Loucy (cell line): ENCODE measurements around the gene SNRPF.

ENCODE experiments used
- EZH2phosphoT487 ChIP-seq: fragments of 200-600 bp; IDR thresholded peaks from 2 replicates; pipeline ENCODE4 v1.6.1; 2018; ENCODE audit warnings: antibody characterized with exemption, mild to moderate bottlenecking, moderate library complexity, borderline replicate concordance
- TF ChIP-seq, protein P1 (sequence below): fragments of 200-600 bp; sonication (generic); conservative IDR thresholded peaks from 2 replicates; pipeline ENCODE4 v1.5.1; 2014; ENCODE audit warnings: mild to moderate bottlenecking, antibody characterized with exemption, low read length

DNA sequence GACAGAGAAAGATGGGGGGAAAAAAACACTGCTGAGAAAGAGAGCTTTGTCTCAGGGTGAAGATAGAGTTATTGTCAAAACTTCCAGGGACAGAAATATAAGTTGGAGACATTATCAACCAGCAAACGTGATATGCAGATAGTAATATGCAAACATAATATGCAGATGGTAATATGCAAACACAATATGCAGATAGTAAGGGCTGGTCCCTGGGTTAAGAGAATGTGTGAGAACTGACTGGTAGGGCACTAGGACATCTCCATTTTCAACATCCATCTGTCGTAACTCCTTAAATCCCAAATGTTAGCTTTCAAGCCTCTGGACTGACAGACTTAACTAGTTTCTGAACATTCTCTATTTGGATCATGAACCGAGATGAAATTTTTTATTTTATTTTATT, 32.2 kb downstream of the SNRPF start:
- TF ChIP-seq, protein P1, sequence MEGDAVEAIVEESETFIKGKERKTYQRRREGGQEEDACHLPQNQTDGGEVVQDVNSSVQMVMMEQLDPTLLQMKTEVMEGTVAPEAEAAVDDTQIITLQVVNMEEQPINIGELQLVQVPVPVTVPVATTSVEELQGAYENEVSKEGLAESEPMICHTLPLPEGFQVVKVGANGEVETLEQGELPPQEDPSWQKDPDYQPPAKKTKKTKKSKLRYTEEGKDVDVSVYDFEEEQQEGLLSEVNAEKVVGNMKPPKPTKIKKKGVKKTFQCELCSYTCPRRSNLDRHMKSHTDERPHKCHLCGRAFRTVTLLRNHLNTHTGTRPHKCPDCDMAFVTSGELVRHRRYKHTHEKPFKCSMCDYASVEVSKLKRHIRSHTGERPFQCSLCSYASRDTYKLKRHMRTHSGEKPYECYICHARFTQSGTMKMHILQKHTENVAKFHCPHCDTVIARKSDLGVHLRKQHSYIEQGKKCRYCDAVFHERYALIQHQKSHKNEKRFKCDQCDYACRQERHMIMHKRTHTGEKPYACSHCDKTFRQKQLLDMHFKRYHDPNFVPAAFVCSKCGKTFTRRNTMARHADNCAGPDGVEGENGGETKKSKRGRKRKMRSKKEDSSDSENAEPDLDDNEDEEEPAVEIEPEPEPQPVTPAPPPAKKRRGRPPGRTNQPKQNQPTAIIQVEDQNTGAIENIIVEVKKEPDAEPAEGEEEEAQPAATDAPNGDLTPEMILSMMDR = no peak
- TF ChIP-seq EZH2phosphoT487 = no peak
